ENCODE data around the gene CRAT. TPM values are rescaled to one million over a fixed set of nuclear protein-coding genes. Genes with fewer than 3 reads are reported as not detected.

CRAT gene
- total and polyA plus RNA-seq, 8 donors: 30.3 to 131 (median 61.7) TPM

- FAIRE-seq (no peak), DNase-seq (no peak), ATAC-seq (no peak)
- no peak for TF ChIP-seq CTCF (IDR thresholded peaks at IDR 0.05)
- Histone ChIP-seq H3K9me3 (no peaks in the 10 kb centered on the region), H3K27ac (no peak overlapping the region), H3K27me3 (no peaks in the 10 kb centered on the region), H3K4me3 (no peak overlapping the region), H3K4me1 (no peaks in the 10 kb centered on the region), H3K36me3 (peaks cover 0 to 6% (median 0%) of the 10 kb centered on the region in 3 donors)
- intact Hi-C loops (cut with DNase I): no loop called here
- WGBS, 2 donors: 86 to 90% methylated on average over 18 of the region's 18 CpGs
Observed at GRCh38 chr9:129150672-129151211, 40.1 kb upstream of the CRAT start.

GRCh38 chr9:129150122-129150521 lies 39.5 kb upstream of the CRAT start:
- Histone ChIP-seq H3K27ac (no peak overlapping the region), H3K4me3 (no peak overlapping the region), H3K36me3 (peaks cover 0 to 6% (median 0%) of the 10 kb centered on the region in 3 donors), H3K27me3 (no peaks in the 10 kb centered on the region), H3K9me3 (no peaks in the 10 kb centered on the region), H3K4me1 (peaks cover 0 to 6% (median 0%) of the 10 kb centered on the region in 3 donors)
- DNase-seq (no peak), ATAC-seq (no peak), FAIRE-seq (no peak)
- whole genome bisulfite sequencing, 2 donors: 89 to 93% methylated on average over 10 of the region's 10 CpGs
- intact Hi-C loops (cut with DNase I): no loop called here
- no peak for TF ChIP-seq CTCF (IDR thresholded peaks at IDR 0.05)

GRCh38 chr9:129149442-129149841 lies 38.8 kb upstream of the CRAT start:
- no peak overlapping the region for H3K27ac ChIP-seq
- peaks cover 0 to 8% (median 0%) of the 10 kb centered on the region in 3 donors for H3K4me1 ChIP-seq
- H3K27me3 ChIP-seq: no peaks in the 10 kb centered on the region
- peaks cover 0 to 6% (median 0%) of the 10 kb centered on the region in 3 donors for H3K36me3 ChIP-seq
- no peak for TF ChIP-seq CTCF (IDR thresholded peaks at IDR 0.05)
- no peak for DNase-seq
- no peak overlapping the region for H3K4me3 ChIP-seq
- no peaks in the 10 kb centered on the region for H3K9me3 ChIP-seq
- intact Hi-C loops (cut with DNase I): no loop called here
- no peak for FAIRE-seq
- 78 to 85% methylated on average over 6 of the region's 6 CpGs for WGBS, 2 donors
- ATAC-seq: no peak

GRCh38 chr9:129148463-129149204 lies 38.0 kb upstream of the CRAT start:
- H3K27ac ChIP-seq: no peak overlapping the region
- no peak for TF ChIP-seq CTCF (IDR thresholded peaks at IDR 0.05)
- H3K27me3 ChIP-seq: no peaks in the 10 kb centered on the region
- intact Hi-C loops (cut with DNase I): no loop called here
- no peak overlapping the region for H3K4me3 ChIP-seq
- ATAC-seq (no peak), FAIRE-seq (no peak), DNase-seq (no peak)
- 76 to 82% methylated on average over 6 of the region's 6 CpGs for WGBS, 2 donors
- peaks cover 0 to 8% (median under 1%) of the 10 kb centered on the region in 3 donors for H3K4me1 ChIP-seq
- peaks cover 0 to 6% (median 0%) of the 10 kb centered on the region in 3 donors for H3K36me3 ChIP-seq
- H3K9me3 ChIP-seq: no peaks in the 10 kb centered on the region

- TF ChIP-seq CTCF (IDR thresholded peaks at IDR 0.05): no peak
- H3K36me3 ChIP-seq: peaks cover 0 to 6% (median 0%) of the 10 kb centered on the region in 3 donors
- whole genome bisulfite sequencing, 2 donors: 83% methylated on average over 7 of the region's 8 CpGs
- H3K4me3 ChIP-seq: no peak overlapping the region
- H3K27me3 ChIP-seq: no peaks in the 10 kb centered on the region
- H3K4me1 ChIP-seq: peaks cover 0 to 22% (median 12%) of the 10 kb centered on the region in 3 donors
- no peaks in the 10 kb centered on the region for H3K9me3 ChIP-seq
- H3K27ac ChIP-seq: peak overlapping the region in 2 of 4 donors; percentile 18 to 48
- ATAC-seq (no peak), DNase-seq (no peak), FAIRE-seq (no peak)
- intact Hi-C loops (cut with DNase I): no loop called here
Observed at GRCh38 chr9:129146441-129146941, 35.9 kb upstream of the CRAT start.

Measured in pancreas (tissue), 10 donors.